Stimulated activated CD4-positive, alpha-beta T cell treated with anti-CD3 and anti-CD28 coated beads, Interleukin-4, amount 100 ng/mL, for 24 hours (primary cell): ENCODE data around the gene TMEM185B.

Source experiments
- DNase-seq: peaks from one replicate; pipeline ENCODE4 v3.0.0-alpha.2; 2020

TMEM185B gene

DNA sequence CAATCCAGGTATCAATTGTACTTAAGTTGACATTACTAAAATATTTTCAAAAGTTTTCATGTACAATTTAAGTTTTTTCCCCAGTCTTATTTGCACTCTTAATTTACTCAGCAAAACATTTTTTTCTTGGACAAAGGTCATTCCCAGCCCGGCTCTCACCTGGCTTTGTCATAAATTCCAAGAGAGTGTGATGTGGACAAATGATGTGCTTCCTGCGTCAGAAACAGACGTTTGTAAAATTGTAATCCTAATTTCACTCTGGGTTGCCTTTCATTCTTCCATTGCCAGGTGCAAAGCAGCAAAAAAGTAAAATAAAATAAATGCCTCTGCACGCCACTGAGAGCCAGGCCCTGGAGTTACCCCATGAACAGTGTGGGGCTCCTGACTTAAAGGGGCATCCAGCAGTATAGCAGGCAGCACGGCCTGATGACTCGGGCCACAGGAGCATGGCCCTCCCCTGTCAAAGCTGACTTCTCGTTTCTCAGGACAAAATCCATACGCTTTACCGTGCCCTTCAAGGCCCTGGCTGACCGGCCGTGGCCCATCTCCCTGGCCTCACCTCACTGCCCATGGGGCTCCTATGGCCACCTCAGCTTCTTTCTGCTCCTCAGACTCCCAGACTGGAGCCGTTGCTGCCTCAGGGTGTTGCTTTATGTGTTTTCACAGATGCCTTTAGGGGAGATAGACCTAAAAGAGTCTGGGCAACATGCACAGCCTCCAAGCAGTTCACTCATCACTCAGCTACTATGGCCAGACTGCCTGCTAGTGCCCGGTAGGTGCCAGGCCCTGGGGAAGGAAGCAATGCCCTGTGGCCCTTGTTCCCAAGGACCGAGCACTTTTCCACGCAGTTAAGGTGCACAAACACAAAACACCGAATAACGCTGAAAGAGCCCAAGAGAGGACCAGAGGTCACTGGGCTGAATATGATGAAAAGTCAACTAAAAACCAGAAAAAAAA is 7.6 kb upstream of the TMEM185B start:
- DNase-seq, result no peak

DNA sequence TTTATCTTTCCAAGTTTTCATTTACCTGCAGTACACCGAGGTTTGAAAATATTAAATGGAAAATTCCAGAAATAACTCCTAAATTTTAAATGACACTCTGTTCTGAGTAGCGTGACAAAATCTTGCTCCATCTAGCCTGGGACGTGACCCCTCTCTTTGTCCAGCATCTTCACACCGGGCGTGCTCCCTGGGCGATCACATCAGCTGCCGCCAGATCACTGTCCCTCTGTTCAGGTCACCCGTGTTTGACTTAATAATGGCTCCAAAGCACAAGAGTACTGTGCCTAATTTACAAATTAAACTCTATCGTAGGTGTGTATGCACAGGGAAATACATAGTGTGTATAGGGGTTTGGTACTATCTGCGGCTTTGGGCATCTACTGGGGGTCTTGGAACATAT is 6.1 kb upstream of the TMEM185B start:
- DNase-seq, result no peak

- no peak for DNase-seq
Measured at GRCh38 chr2:120228503-120228902, 5.3 kb upstream of the TMEM185B start.

DNA sequence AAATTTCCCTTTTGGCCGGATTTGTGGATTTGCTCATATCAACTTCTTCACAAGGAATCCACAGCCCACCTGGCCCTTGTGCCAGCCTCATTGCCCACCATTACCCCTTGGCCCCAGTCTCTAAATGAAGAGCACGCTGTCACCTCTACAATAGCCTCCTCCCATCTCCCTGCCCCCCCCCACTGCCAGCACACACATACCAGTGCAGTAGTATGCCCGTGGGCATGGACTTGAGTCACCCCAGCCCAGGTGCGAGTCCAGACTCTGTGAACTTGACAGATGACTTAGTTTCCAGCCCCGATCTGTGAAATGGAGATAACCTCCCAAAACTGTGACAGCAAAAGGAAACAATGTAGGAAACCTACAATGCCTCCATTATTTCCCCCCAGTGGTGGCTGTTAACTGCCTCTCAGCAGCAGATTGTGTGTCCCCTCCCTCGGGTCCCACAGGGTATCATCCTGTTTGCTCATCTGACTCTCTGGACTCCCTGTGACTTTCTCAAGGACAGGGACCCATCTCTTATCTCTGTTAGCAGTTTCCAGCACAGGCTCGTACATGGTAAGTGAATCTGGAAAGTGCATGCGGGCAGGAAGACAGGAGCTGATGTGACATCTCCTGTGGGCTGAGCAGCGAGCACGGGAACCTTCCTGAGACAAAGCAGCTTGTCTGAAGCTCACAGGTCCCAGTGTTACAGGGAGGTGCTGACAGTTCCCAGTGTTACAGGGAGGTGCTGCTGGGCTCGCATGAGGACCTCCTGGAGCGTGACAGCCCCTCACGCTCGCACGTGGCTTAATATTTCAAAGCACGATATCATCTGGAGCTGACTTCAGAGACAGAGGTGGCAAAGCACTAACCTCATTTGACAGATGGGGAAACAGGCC is 4.2 kb upstream of the TMEM185B start:
- peak; percentile 27 for DNase-seq

- DNase-seq, result no peak
Measured at GRCh38 chr2:120226316-120226715, 3.1 kb upstream of the TMEM185B start.

DNA sequence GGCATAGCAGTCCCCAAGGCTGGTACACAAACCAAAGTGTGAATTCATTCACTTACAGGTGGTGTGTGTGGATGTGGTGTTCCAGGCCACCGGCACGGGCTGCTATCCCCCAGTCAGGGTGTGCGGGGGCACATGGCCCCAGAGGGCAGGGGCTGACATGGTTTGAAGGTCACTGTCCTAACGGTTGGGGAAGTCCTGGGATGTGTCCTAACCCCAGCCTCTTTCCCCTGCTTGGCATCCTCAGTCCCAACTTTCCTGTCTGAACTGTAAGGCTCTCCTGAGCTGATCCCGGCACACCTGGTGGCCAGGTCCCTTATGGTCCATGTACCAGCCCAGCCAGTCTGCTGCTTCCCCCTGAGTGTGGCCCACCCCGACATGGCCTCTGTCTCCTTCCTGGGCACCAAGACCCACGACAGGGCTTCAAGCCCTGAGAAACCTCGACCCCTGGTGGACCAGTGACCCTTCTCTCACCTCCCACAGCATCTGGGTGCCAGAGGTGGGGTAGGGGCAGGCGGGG is 2.4 kb upstream of the TMEM185B start:
- no peak for DNase-seq

DNA sequence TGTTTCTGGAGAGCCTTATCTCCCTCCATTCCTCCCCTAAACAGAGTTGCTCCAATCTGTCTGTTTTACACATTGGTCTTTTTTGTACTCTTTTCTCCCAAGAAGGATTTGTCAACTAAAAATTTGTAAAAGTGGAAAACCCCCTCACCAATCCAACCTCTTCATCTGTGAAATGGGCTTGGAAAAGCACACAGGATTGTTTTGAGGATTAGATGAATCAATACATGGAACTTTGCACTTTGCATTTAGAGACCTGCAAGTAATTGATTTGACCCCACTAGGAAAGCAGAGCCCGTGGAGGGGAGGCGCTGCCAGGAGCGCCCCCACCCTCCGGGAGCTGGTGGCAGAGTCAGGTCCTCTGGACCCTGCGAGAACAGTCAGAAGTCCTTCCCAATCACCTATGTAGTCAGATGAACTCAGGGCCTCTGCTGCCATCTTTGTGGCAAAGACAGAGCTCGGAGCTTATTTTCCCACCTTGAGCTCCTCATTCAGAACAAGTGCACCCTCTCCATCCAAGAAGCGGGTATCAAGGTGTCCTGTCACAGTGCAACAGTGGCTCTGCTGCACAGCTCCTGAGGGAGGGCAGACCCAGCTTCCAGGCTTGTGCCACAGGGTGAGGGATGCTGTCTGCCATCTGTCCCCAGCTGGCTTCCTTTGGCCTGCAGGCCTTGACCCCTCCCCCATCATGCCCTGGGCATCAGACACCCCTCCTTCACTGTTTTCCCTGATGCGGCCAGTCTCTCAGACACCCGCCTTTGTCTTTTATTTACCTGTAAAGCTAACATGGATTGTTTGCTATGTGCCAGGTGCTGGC is 1.7 kb upstream of the TMEM185B start:
- no peak for DNase-seq

GRCh38 chr2:120224256-120224655 is 1.1 kb upstream of the TMEM185B start:
- DNase-seq, result no peak

DNA sequence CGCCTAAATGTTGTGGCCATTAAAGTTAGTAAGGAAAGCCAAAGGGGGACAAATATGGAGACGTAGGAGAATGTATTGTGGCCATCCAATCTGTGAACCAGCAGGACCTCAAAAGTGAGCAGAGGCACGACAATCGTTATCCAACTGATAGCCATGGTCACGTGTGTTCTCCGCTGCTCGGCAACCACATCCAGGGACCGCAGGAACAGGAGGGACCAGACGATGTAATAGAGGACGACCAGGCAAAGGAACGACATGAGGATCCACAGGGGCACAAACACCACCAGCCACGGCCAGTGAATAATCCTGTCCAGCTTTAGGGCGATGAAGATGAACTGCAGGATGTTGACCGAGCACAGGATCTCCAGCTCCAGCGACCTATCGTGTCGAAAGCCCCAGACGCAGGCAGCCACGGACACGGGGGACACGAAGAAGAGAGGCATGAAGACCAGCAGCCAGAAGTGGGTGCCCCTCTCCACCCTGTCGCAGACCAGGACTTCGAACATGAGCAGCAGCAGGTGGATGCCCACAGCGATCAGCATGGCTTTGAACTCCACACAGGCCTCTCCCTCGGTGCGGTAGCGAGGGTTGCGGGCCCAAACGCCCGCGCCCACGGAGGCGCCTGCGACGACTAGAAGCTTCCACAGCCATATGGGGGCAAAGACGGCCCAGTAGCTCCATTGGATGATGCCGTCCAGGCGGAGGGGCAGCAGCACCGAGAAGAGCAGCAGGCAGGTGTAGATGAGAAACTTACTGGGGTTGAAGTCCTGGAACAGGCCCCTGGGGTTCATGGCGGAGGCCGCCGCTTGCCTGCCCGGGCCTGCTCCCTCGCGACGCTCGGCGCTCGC is 790 bp downstream of the TMEM185B start:
- no peak for DNase-seq

DNA sequence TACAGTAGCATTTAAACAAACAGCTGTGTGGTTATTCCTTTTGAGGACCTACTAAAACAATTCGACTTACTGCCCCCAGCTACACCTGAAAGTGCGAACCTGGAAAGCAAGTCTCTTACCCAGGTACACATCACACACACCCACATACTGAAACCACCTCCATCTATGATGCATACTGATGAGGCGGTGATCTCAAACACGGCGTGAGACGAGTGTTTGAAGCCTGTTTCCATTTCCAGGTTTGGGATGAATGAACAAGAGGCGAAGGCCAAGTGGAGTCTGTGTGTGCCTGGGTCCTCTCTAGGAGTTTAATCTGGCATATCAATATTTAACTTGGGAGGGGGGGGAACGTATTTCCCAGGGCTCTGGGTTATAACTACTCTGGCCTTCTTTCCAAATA is 1.6 kb downstream of the TMEM185B start:
- no peak for DNase-seq

GRCh38 chr2:120220756-120221155 is 2.4 kb downstream of the TMEM185B start:
- no peak for DNase-seq

DNA sequence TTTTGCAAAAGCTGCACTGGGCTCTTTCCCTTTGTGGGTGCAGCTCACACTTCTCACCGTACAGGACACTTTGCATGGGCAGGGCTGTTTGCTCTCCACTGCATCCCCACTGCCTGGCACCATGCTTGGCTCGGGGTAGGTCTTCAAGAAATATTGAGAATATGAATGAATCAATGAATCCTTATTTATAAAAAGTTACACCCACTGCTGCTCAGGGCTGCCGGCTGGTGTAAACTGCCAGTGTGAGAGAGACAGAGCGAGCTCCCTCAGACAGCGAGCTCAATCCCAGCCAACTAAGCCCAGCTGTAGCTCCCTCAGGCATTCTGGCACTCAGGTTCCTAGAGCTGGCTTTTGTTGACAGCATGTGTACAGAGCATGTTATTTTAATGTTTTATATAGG is 3.4 kb downstream of the TMEM185B start:
- DNase-seq, result no peak

DNA sequence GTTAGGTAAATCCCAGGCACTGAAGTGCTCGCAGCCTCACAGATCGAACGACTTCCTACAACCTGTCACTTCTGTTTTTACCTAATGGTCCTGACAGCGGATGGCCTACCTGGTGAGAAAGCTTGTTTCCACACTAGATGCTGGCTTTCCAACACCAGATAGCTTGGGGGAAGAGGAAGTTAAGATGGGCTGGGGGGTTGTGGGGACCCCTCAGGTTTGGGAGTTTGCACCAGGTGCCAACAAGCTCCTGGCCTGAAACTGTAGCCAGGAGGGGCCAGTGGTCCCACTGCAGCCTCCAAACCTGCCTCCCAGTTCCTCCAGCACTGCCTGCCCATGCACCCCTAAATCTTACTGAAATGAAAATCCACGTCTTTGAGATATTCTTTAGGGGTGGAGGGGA is 3.9 kb downstream of the TMEM185B start:
- DNase-seq, result no peak

DNA sequence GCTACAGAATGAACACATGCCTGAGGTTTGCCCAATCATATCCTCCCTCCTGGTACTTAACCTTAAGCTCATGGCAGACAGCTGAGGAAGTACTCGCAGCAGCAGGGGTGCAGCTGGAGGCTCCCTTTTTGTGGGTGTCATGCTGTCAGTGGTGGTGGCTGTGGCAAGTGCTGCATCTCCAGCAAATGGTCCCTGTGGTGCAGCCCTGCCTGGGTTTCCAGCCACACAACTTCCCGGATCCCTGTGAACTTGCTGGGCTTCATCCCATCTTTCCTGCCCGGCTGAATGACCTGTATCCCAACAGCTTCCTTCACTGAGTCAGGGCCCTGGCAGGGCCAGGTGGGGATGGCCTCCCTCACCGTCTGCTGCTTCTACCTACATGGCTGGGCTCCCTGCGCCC is 5.0 kb downstream of the TMEM185B start:
- no peak for DNase-seq

DNA sequence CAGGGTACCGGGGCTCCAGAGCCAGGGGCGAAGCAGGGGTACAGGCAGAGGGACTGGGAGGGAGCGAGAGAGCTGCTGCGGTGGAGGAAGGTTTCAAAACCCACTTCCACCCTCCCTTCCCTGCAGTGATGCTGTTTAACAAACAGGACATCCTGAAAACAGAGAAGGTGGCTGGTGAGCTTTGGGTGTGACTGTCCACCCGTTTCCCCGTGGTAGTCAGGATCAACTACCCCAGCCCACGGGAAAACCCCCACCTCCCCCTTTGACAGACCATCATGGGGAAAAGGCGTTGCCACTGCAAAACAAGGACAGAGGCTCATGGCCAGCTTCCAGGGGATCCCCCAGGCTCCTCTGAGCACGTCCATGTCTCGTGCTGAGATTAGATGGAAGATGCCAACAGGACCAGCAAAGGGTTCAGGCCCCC is 12.9 kb downstream of the TMEM185B start:
- no peak for DNase-seq

DNA sequence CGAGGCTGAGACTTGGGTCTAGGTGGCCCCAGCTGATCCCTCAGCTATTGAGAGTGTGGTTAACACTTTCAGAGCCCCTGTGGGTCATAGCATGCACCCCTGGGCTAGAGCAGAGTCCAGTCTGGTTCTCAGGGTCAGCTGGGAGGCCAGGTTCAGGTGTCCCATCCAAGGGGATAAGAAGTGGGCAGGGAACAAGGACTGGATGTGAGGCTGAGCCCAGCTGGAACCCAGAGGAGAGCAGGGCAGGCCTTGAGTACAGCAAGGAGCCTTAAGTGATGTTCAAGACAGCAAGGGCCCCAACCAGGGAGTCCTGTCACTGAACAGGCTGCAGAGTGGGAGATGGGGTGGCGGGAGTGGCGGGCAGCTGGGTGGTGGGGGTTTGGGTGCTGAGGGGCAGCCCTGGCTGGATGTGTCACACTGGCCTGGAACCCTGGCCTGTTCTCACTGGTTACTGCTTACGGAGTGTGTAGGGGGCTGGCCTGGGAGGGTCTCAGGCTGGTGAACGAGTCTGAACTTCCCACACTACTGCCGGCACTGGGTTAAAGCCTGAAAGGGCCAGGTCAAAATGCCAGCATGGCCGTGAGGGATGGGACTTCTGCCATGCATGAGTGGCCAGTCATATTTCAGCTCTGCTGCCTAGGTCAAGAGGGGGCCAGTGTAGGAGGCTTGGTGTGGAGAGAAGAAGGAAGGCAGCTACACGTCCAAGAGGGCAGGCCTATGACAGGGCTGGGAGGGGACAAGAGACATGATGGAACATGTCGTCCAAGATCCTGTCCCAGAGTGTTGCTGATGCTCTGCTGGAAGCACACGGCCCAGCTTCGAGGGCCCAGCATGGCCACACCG is 13.6 kb downstream of the TMEM185B start:
- DNase-seq, result no peak

DNA sequence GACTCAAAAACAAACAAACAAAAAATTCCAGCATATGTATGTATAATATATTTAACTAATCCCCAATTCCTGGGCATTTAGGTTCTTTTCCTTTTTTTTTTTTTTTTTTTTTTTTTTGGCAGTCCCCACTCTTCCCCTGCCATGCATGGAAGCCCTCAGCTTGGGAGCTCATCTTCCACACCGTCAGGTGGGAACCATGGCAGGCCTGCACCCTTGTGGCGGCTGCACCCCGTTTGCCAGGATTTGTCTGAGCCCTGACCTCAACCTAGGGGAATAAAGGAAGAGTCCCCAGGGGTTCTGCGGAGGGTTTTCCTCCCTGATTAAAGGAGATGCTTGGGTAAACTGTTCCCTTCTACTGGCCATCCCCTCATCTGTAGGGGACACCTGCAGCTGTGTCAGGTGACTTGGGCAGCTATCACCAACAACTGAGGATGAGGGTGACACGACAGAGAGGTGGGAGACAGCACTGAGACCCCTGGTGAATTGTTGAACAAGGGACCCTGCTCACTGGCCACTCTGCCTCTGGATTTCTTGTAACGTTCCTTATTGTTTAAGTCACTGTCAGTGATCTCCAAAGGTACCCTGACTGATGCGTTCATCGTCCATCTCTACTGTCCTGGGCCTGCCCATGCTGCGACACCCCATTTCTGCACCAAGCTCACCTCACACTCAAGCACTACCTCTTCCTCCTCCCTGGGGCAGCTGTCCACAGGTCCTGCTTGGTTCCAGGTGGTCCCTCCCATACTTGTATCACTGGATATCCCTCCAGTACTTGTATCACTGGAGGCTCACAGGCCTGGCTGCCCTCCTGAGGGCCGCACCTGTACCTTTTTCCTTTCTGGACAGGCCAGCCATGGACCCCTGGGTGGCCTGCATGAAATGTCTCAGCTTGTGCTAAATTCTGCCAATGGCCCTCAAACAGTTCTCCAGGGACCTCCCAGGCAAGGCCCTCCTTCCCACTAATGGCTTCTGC is 14.5 kb downstream of the TMEM185B start:
- DNase-seq, result no peak

GRCh38 chr2:120206022-120206581 is 17.1 kb downstream of the TMEM185B start:
- no peak for DNase-seq
